ENCODE measurements around the gene UNC50. TPM values are rescaled to one million over a fixed set of nuclear protein-coding genes. Genes with fewer than 3 reads are reported as not detected.

UNC50 gene
- total and polyA plus RNA-seq, 2 donors (not counting 1 experiment from before 2014, with no cell fraction given), result 64.1 to 71.4 TPM

GRCh38 chr2:98615481-98615880 lies 7.1 kb downstream of the UNC50 start:
- Histone ChIP-seq H3K4me3 (replicated peaks in 1 of 4; ENCODE audit: control extremely low read depth in 1 of 4, insufficient read depth in 1 of 4, low read depth in 3 of 4, low read length in 4 of 4) (no peak overlapping the region), H3K4me2 (ENCODE audit: extremely low read depth, insufficient read depth, low read length) (no peak overlapping the region), H2AFZ (ENCODE audit: low read length) (no peak overlapping the region), H3K9ac (ENCODE audit: insufficient read depth, low read length) (no peak overlapping the region), H3K4me1 (ENCODE audit: control insufficient read depth, extremely low read depth, insufficient read depth, low read length) (no peaks in the 10 kb centered on the region), H3K27me3 (ENCODE audit: control insufficient read depth, insufficient read depth, low read length) (no peaks in the 10 kb centered on the region), H3K79me2 (ENCODE audit: control insufficient read depth, insufficient read depth, low read length) (peaks cover 1% of the 10 kb centered on the region), H3K27ac (ENCODE audit: insufficient read depth, low read length) (no peak overlapping the region), H3K36me3 (ENCODE audit: control insufficient read depth, insufficient read depth, low read length) (peaks cover 11% of the 10 kb centered on the region), H4K20me1 (ENCODE audit: control insufficient read depth, extremely low read depth, insufficient read depth, low read length) (no peaks in the 10 kb centered on the region), H3K9me3 (ENCODE audit: control insufficient read depth, insufficient read depth, low read depth, low read length) (no peaks in the 10 kb centered on the region)
- TF ChIP-seq CTCF (conservative IDR thresholded peaks at IDR 0.05 in 1 of 2, IDR thresholded peaks at IDR 0.05 in 1 of 2; ENCODE audit: low read depth in 1 of 2, low read length in 2 of 2), result no peak
- TF ChIP-seq EZH2 (IDR thresholded peaks at IDR 0.05; ENCODE audit: low read length, missing control alignments), result no peak
- no peak for DNase-seq (ENCODE audit: low read depth in 2 of 2)

GRCh38 chr2:98617149-98617548 lies 8.8 kb downstream of the UNC50 start:
- Histone ChIP-seq H3K4me2 (ENCODE audit: extremely low read depth, insufficient read depth, low read length) (no peak overlapping the region), H3K4me1 (ENCODE audit: control insufficient read depth, extremely low read depth, insufficient read depth, low read length) (no peaks in the 10 kb centered on the region), H2AFZ (ENCODE audit: low read length) (no peak overlapping the region), H3K79me2 (ENCODE audit: control insufficient read depth, insufficient read depth, low read length) (no peaks in the 10 kb centered on the region), H3K27me3 (ENCODE audit: control insufficient read depth, insufficient read depth, low read length) (no peaks in the 10 kb centered on the region), H3K27ac (ENCODE audit: insufficient read depth, low read length) (no peak overlapping the region), H3K9me3 (ENCODE audit: control insufficient read depth, insufficient read depth, low read depth, low read length) (no peaks in the 10 kb centered on the region), H3K9ac (ENCODE audit: insufficient read depth, low read length) (no peak overlapping the region), H4K20me1 (ENCODE audit: control insufficient read depth, extremely low read depth, insufficient read depth, low read length) (no peaks in the 10 kb centered on the region), H3K36me3 (ENCODE audit: control insufficient read depth, insufficient read depth, low read length) (peaks cover 9% of the 10 kb centered on the region), H3K4me3 (replicated peaks in 1 of 4; ENCODE audit: control extremely low read depth in 1 of 4, insufficient read depth in 1 of 4, low read depth in 3 of 4, low read length in 4 of 4) (no peak overlapping the region)
- DNase-seq (ENCODE audit: low read depth in 2 of 2), result no peak
- TF ChIP-seq CTCF (conservative IDR thresholded peaks at IDR 0.05 in 1 of 2, IDR thresholded peaks at IDR 0.05 in 1 of 2; ENCODE audit: low read depth in 1 of 2, low read length in 2 of 2) (no peak), EZH2 (IDR thresholded peaks at IDR 0.05; ENCODE audit: low read length, missing control alignments) (no peak)

GRCh38 chr2:98623657-98624056 lies 15.3 kb downstream of the UNC50 start:
- Histone ChIP-seq H3K4me2 (ENCODE audit: extremely low read depth, insufficient read depth, low read length) (no peak overlapping the region), H3K4me3 (replicated peaks in 1 of 4; ENCODE audit: control extremely low read depth in 1 of 4, insufficient read depth in 1 of 4, low read depth in 3 of 4, low read length in 4 of 4) (no peak overlapping the region), H2AFZ (ENCODE audit: low read length) (no peak overlapping the region), H3K9ac (ENCODE audit: insufficient read depth, low read length) (no peak overlapping the region), H3K4me1 (ENCODE audit: control insufficient read depth, extremely low read depth, insufficient read depth, low read length) (no peaks in the 10 kb centered on the region), H3K36me3 (ENCODE audit: control insufficient read depth, insufficient read depth, low read length) (no peaks in the 10 kb centered on the region), H4K20me1 (ENCODE audit: control insufficient read depth, extremely low read depth, insufficient read depth, low read length) (no peaks in the 10 kb centered on the region), H3K79me2 (ENCODE audit: control insufficient read depth, insufficient read depth, low read length) (no peaks in the 10 kb centered on the region), H3K27me3 (ENCODE audit: control insufficient read depth, insufficient read depth, low read length) (no peaks in the 10 kb centered on the region), H3K27ac (ENCODE audit: insufficient read depth, low read length) (no peak overlapping the region), H3K9me3 (ENCODE audit: control insufficient read depth, insufficient read depth, low read depth, low read length) (no peaks in the 10 kb centered on the region)
- TF ChIP-seq EZH2 (IDR thresholded peaks at IDR 0.05; ENCODE audit: low read length, missing control alignments) (no peak), CTCF (conservative IDR thresholded peaks at IDR 0.05 in 1 of 2, IDR thresholded peaks at IDR 0.05 in 1 of 2; ENCODE audit: low read depth in 1 of 2, low read length in 2 of 2) (no peak)
- DNase-seq (ENCODE audit: low read depth in 2 of 2), result peak in 1 of 2 donors; percentile 69
